ENCODE results near the gene TIGD1. TPM values are rescaled to one million over a fixed set of nuclear protein-coding genes. Genes with fewer than 3 reads are reported as not detected.

TIGD1 gene
- total and polyA plus RNA-seq, 7 donors: 2.3 to 6.8 (median 4.1) TPM

GRCh38 chr2:232551776-232552175 is 1.4 kb upstream of the TIGD1 start:
- no peak for DNase-seq
- peaks cover 6 to 34% of the 10 kb centered on the region in 2 donors for H3K36me3 ChIP-seq (ENCODE audit: insufficient read depth in 1 of 2, low read depth in 1 of 2)
- H3K4me1 ChIP-seq: peaks cover 47% of the 10 kb centered on the region
- intact Hi-C loops (cut with DNase I): loop anchor here in 1 of 2 donors (2.0 kb wide), 1 partner anchor 23 kb away; no protein-coding TSS in a partner anchor
- WGBS, 3 donors: 86 to 97% (median 91%) methylated on average over 4 of the region's 4 CpGs
- no peak for ATAC-seq
- no peaks in the 10 kb centered on the region for H3K9me3 ChIP-seq
- H3K27ac ChIP-seq: peak overlapping the region; percentile 99
- peak overlapping the region; percentile 97 for H3K4me3 ChIP-seq
- TF ChIP-seq CTCF (IDR thresholded peaks at IDR 0.05): no peak
- H3K27me3 ChIP-seq (ENCODE audit: insufficient read depth in 3 of 3, low read length in 2 of 3): no peaks in the 10 kb centered on the region

- intact Hi-C loops (cut with DNase I): loop anchor here in 1 of 2 donors (2.0 kb wide), 1 partner anchor 24 kb away; no protein-coding TSS in a partner anchor
- 5 to 9% (median 7%) methylated on average over 7 of the region's 7 CpGs for WGBS, 3 donors
- peaks cover 6 to 33% of the 10 kb centered on the region in 2 donors for H3K36me3 ChIP-seq (ENCODE audit: insufficient read depth in 1 of 2, low read depth in 1 of 2)
- peak overlapping the region; percentile 99 for H3K27ac ChIP-seq
- ATAC-seq: no peak
- H3K9me3 ChIP-seq: no peaks in the 10 kb centered on the region
- H3K4me1 ChIP-seq: peaks cover 44% of the 10 kb centered on the region
- TF ChIP-seq CTCF (IDR thresholded peaks at IDR 0.05): no peak
- no peaks in the 10 kb centered on the region for H3K27me3 ChIP-seq (ENCODE audit: insufficient read depth in 3 of 3, low read length in 2 of 3)
- H3K4me3 ChIP-seq: peak overlapping the region; percentile 97
- no peak for DNase-seq
These were observed 887 bp upstream of the TIGD1 start for GRCh38 chr2:232551250-232551638.

- peak overlapping the region; percentile 99 for H3K27ac ChIP-seq
- no peaks in the 10 kb centered on the region for H3K27me3 ChIP-seq (ENCODE audit: insufficient read depth in 3 of 3, low read length in 2 of 3)
- no peaks in the 10 kb centered on the region for H3K9me3 ChIP-seq
- DNase-seq (no peak), ATAC-seq (no peak)
- peaks cover 32% of the 10 kb centered on the region for H3K4me1 ChIP-seq
- peaks cover 6 to 32% of the 10 kb centered on the region in 2 donors for H3K36me3 ChIP-seq (ENCODE audit: insufficient read depth in 1 of 2, low read depth in 1 of 2)
- TF ChIP-seq CTCF (IDR thresholded peaks at IDR 0.05): no peak
- intact Hi-C loops (cut with DNase I): loop anchor here in 1 of 2 donors (2.0 kb wide), 2 partner anchors 23 to 25 kb away; partner anchors contain the start of gene CHRND
- peak overlapping the region; percentile 97 for H3K4me3 ChIP-seq
- WGBS, 3 donors: 35 to 39% (median 38%) methylated on average over 21 of the region's 21 CpGs
These were observed 553 bp downstream of the TIGD1 start for GRCh38 chr2:232549655-232550353.

- intact Hi-C loops (cut with DNase I): loop anchor here in 1 of 2 donors (2.0 kb wide), 1 partner anchor 21 kb away; the partner anchor contains the start of gene CHRND
- H3K4me1 ChIP-seq: peaks cover 13% of the 10 kb centered on the region
- no peaks in the 10 kb centered on the region for H3K9me3 ChIP-seq
- no peak for ATAC-seq
- no peak for DNase-seq
- H3K27ac ChIP-seq: no peak overlapping the region
- H3K36me3 ChIP-seq (ENCODE audit: insufficient read depth in 1 of 2, low read depth in 1 of 2): peaks cover 0 to 38% of the 10 kb centered on the region in 2 donors
- H3K27me3 ChIP-seq (ENCODE audit: insufficient read depth in 3 of 3, low read length in 2 of 3): no peaks in the 10 kb centered on the region
- WGBS, 3 donors: 97 to 99% (median 99%) methylated on average over 6 of the region's 6 CpGs
- TF ChIP-seq CTCF (IDR thresholded peaks at IDR 0.05): no peak
- H3K4me3 ChIP-seq: no peak overlapping the region
These were observed 2.4 kb downstream of the TIGD1 start for GRCh38 chr2:232547991-232548390.
